Inflammatory macrophage treated with lipopolysaccharide for 1 hour (primary cell): ENCODE data around the gene FBXO4.
"Not testable (repeated sequence)": the region's sequence is repeated elsewhere in the genome, so short reads cannot be mapped to it uniquely, and the experiment has no call there.

Source experiments
- DNase-seq, 2 donors: peaks; one replicate each; pipeline ENCODE4 v3.0.0-alpha.2; 2020 to 2022

Gene FBXO4

DNA sequence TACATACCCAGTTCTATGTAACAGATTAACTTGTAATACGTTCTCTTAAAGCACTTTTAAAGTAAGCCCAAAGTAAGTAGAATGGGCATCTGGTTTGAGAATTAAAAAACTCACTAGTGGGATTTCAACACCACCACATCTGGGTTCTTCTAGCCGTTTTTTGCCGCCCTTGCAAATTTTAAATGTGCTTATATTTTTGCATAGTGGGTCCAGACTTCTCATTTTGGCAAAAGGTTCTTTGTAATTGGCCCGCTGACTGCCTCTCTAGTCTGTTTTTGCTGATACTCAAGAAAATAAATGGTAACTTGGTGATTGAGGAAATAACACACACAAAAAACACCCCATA is 582 bp upstream of the FBXO4 start:
- DNase-seq: no peak

DNA sequence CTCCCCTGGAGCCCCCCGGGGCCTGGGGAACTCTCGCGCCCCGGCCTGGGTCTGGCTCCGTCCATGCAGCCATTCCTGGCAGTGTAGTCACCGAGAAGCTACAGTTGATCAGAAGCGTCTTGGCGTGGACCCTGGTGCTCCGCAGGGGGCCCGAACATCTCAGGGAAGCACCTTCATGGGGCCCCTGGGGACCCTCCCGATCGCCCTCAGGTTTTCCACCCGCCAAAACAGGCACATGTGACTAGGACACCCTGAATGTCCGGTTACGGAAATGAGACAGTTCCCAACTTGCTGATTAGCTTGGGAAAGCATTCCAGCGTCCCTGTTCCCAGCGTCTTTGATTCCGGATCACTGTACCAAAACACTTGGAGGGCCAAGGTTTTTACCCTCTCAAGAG is 472 bp downstream of the FBXO4 start:
- DNase-seq: peak; percentile 6 to 17

DNA sequence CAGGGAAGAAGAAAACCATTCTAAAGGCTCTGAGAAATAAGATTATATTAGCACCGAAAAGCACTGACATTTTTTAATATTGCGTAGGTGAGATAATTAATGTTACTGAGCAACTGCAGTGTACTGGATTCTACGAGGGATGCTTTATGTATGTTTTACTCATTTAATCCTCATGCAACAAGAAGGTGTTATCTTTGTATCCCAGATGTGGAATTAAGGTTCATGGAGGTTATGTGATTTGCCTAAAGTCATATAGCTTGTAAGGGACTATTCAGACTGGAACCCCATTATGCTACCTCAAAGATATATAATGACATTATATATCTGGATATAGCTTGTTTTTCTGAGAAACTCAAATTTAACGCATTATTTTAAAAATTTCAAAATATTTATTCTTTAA is 2.5 kb downstream of the FBXO4 start:
- DNase-seq: no peak

DNA sequence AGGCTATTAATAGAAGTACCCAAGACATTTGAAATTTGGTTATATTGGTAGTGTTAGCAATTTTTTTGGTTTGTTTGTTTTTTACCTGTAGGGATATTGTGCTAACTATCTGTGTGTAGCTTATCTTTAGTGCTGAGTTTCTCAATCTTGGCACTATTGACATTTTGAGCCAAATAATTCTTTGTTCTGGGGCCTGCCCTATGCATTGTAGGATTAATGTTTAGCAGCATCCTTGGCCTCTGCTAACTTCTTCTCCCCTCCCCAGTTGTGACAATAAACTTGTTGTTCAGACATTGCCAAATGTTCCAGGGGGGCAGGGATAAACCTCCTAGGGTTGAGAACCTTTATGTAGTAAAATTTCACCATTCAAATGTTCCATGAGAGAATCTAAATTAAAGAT is 4.0 kb downstream of the FBXO4 start:
- DNase-seq: no peak

DNA sequence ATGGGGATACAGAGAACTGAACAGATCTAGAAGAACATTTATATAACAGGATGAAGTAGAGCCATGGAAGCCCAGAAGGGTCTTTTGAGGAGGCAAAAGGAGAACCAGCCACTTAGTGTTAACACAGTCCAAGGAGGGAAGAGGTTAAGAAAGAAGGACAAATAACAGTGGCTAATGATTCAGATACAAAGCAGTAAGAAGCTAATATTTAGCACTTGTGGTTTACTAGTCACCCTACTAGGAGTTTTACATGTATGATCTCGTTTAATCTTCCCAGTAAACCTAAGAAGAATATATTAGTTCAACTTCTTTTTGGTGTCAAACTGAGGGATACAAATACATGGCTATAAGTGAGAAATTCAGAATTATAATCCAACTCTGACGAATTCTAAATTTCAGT is 7.7 kb downstream of the FBXO4 start:
- DNase-seq: no peak

DNA sequence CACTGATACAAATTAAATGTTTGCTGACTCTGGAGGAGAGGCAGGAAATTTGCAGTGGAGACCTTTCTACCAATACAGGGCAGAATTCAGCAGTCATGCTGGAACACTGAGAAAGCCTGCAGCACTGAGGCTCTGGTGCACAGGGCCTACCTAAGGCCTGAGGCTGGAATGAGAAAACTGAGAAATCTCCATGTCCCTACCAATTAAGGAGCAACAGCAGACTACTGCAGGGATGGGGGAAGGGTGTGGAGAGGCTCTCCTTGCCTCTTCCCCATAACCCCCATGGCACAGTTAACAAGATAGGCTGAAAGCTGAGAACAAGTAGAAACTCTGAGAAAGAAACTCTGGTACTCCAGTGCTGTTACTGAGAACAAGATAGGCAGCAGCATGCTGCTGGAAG is 10.5 kb downstream of the FBXO4 start:
- DNase-seq: no peak

DNA sequence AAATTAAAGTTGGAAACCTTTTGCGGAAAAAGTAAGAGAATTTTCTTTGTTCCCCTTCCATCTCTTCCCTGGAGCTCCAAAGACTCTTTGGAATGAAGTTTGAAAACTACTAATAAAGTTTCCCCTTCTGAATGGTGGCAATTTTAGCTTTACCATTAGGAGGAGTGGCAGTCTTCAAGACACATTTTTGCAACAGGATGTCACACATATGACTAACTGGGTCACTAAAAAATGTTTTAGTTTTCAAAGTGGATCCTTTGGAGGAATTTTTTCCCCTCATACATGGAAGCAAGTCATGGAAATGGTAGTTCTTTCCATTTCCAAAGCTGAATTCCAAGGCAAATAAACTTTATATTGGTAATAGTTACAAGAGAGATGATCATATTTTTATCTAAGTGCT is 15.6 kb downstream of the FBXO4 start:
- DNase-seq: no peak

DNA sequence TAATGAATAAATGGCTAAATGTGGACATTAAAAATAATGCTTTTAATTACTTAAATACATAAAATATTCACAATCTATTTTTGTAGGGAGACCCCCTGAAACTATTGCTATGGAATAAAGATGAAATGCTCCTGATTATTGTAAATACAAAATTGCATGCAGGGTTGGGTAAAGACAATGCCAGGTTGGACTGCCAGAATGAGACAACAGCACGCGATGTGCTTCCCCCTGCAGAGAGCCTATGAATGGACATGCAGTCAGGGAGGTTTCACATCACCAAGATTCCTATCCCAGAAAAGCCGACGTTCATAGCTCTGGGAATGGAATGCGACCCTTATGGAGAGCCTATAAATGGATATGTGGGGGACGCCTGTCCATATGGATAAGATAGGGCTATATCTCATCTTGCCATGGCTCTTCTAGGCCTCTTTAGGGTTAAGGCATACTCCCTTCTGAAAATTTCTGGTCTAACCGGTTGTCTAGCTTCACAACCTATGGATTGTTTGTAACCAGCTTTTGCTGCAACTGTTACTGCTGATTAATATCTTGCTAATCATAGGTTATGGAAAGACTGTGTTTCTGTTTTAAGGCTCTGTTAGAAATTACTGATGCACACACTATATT is 20.4 kb downstream of the FBXO4 start:
- DNase-seq: not testable (repeated sequence)

DNA sequence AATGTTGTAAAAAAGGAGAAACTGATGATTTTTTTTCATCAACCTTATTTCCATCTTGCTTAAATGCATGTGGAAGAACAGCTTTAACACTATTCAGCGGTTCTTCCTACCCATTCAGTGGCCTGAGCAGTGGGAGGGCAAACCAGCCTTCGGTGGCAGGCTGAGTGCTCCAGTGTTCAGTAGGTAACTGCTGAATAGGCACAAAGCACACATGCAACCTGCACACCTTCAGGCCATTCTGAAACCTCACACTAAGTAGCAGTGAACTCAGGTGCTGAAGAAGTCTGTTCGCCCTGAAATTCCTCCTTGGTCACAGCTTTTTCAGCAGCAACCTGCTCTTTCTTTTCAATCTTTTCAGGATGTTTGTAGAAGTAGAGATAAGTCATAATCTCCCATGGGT is 26.1 kb downstream of the FBXO4 start:
- DNase-seq: no peak

DNA sequence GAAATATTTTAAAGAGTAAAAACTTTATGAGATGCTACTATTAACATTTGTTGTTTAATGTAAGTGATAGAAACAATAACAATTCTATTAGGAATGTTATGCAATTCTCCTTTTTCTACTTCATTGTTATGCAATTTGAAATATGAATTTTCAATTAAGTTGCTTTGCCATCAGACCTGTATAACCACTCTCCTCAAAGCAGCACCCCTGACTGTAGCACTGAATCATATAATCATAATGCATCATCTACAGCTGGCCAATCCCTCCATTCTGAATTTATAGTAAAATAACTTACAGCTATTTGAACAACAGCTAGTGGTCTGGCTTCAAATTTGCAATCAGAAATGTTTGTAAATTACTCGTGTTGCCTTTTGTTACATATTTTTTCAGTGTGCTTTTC is 29.2 kb downstream of the FBXO4 start:
- DNase-seq: no peak

DNA sequence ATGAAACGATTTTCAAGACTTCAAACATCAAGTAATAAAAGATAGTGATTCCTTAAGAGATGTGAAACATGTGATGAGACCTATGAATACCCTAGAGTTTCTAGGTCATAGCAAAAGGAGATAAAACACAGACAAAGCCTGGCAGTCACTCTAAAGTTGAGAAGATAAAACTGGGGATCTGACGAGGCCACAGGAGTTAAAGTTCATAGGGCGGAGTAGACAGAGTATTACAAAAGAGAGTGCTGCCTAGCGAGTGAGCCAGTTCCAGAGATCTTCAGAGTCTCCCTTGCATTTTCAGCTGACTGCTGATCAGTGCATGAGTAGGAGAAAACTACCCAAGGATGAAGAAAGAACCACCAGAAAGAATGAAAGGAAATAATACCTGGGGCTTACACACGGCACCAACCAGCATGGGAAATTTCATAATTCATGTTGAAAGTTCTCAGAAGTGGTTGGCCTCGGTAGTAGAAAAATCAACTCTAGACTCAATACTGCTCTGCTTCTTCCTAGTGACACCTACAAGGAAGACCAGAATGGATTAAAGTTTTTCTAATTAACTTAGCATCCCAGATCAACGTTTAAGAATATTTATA is 30.4 kb downstream of the FBXO4 start:
- no peak for DNase-seq

DNA sequence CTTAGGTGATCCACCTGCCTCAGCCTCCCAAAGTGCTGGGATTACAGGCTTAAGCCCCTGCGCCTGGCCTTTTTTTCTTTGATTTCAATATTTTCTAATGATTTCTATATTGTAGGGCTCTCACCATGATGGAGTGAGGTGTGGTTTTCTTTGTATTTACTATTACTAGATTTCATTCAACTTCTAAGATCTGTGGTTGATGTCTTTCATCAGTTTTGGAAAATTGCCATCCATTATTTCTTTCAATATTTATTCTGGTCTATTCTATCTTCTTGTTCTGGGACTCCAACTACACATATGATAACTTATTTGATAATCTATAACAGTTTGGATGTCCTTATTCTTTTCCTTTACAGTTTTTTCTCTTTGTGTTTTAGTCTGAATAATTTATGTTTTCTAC is 31.9 kb downstream of the FBXO4 start:
- DNase-seq: no peak

DNA sequence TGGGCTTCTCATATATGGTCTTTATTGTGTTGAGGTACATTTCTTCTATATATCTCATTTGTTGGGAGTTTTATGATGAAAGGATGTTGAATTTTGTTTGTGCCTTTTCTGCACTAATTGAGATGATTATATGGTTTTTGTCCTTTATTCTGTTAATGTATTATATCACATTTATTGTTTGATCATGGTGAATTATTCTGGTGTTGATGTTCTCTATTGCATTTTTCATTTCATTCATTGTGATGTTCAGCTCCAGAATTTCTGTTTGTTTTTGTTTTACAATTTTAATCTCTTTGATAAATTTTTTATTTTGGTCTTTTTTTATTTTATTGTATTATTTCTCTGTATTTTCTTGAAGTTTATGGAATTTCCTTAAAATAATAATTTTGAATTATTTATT is 35.4 kb downstream of the FBXO4 start:
- no peak for DNase-seq

DNA sequence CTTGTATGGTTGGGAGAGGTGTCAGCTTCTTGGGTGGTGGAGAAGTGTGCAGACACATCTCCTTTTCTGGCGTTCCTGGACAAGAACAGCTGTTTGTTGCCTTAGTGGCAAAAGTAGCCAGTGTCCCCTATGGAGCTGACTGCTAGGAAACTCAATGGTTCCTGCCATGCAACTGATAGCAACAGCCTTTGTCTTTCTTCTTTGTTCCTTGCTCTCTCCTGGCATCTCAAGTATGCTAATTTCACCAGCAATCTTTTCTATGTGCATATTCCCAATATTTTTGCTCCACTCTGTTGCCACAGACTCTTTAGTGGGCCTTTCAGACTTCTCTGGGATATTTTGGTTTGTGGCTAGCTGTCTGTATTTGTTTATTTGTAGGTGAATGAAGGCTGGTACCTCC is 36.7 kb downstream of the FBXO4 start:
- no peak for DNase-seq

DNA sequence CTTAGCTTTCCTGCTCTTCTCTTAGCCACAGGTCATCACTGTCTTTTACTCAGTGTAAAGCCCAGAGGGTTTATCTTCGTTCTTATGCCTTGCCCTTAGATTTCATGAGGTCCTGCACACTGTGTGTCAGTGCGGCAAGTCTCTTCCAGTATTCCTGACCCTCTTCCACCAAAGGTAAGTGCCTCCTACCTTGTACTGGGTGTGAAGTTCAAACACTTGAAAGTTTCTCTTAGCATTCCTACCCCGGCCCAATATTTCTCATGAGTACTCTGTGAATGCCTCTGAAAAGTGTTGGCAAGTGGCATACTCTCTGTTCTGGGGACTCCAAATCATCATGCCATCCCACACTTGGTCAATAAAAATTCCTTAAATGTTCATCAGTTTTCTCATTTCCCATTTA is 37.4 kb downstream of the FBXO4 start:
- no peak for DNase-seq

DNA sequence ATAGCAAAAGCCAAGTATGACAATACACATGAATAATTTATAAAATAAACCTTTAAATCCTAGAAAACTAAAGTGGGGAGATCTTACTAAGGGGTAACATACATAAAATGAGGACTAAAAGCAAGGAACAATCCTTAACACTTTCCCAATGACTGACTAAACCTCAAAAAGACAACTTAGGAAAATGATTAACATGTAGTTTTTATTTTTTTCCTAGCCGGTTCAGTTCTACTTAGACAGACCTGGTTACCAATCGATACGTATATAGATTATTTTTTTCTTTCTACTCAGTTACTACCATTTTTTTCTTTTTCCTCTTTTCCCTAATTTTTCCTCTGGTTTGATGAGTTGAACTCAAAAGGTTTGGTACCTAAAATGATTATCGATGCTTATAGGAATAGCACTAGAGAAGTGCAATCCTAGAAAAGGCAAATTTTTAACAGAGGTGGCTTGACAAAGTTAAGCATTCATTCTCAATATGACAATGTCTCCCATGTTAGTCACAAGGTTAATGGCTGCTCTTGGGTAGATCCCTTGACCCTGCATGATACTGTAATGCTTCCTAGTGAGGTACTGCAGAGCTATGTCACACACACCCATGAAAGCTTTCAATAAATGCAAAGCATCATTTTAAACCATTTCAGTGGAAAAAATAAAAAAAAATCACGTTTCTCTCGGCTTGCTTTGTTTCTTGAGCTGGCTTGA is 41.5 kb downstream of the FBXO4 start:
- no peak for DNase-seq

DNA sequence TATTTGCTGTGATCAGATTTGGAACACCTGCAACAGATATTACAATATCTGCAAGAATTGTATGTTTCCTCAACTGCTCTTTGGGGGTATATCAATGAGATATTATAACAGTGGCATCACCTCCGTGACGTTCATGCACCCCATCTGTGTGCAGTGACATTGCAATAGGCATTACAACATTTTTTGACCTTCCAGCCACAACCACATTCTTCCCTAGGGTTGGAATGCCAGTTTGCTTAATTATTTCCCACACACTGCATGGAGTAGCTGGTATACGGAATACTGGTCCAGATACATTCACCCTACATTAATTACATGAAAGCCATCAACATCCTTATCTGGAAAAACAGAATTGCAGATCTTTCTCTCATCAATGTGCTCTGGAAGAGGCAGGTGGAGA is 42.3 kb downstream of the FBXO4 start:
- DNase-seq: no peak

DNA sequence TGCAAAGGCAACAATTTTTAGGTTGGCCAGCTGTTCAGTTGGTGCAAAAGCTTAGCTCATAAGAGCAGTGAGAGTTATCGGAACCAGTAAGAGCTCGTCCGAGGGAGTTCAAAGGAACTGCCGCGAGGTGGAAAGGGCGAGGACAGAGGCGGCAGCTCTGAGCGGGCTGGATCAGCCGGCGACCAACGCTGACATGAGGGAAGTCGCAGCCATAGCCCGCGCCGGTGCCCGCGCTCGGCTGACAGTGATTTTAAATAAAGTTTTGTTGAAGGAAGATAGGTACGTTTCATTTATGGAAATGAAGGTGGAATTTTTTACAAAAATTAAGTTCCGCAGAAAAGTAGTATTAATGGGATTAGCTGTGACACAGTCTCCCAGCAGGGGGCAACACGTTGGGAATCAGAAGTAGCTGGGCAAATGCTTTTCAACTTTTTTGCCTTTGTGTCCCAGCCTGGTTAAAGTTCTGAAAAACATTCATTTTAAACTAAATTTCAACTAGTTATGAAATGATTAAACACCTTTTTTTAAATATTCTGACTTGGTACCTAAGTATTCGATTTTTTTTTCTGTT is 43.2 kb downstream of the FBXO4 start:
- DNase-seq: no peak

DNA sequence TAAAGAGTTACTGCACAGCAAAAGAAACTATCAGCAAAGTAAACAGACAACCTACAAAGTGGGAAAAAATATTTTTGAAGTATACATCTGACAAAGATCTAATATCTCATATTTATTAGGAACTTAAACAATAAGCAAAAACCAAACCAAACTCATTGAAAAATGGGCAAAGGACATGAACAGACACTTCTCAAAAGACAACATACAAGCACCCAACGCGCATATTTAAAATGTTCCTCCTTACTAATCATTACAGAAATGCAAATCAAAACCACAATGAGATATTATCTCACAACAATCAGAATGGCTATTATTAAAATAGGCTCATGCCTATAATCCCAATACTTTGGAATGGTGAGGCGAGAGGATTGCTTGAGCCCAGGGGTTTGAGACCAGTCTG is 48.0 kb downstream of the FBXO4 start:
- DNase-seq: no peak

DNA sequence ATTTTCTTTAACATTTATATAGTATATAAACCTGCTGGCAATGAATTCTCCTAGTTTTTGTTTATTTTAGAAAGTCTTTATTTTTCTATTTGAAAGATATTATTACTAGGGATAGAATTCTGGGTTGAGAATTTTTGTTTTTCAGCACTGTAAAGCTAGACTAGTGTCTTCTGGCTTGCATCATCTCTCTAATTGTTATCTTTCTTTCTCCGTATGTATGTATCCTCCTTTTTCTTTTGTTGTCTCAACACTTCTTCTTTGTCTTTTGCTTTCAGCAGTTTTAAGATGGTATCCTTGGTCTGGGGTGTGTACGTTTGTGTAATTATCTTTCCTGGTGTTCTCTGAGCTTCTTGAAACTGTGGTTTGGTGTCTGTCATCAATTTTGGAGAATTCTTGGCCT is 48.8 kb downstream of the FBXO4 start:
- DNase-seq: no peak

DNA sequence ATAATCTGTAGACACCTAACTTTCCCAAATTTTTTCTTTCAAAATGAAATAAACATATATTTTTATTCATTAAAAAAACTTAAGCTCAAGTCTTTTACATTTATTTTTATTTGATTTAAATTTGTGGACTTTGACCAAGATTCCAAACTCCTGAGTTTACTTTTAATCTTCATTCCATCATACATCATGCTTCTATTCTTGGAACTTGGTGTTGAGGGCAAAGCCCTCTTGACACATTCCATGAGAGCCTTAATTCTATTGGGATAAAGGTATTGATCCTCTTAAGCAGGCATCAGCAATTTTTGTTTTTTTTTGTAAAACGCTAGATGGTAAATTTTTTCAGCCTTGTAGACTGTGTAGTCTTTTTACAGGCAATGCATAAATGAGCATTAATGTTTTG is 53.6 kb downstream of the FBXO4 start:
- DNase-seq: no peak

DNA sequence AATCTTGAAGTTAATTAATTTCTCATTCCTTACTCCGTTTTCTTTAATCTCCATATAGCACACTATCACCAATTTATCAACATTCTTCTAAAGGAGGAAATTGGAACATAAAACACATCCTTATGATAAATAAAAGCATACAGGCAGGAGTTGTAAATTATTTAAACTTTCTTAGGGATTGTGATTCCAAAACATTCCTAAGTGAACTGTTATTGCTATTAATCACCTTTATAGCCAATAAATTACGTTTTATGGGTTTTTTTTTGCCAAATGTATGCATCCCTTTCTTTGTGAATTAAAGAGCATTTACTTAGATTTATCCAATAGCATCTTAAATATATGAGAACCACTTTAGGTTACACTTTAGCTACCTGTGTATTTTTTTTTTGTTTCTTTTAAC is 55.3 kb downstream of the FBXO4 start:
- DNase-seq: no peak

DNA sequence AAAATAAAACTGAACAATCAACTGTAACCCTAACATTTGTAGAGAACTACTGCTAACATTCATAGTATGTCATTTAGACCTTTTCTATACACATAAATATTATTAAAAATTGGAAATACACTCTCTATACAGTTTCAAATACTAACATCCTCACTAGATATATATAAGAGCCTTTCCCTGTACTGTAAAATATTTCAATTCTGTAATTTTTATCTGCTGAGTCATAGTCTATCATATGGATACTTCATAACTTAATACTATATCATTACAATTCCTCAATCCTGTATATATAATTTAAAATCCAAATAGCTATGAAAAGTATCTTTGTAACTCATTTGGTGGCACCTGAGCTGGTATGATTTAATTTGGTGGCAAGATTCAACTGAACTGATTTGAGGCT is 55.8 kb downstream of the FBXO4 start:
- no peak for DNase-seq

DNA sequence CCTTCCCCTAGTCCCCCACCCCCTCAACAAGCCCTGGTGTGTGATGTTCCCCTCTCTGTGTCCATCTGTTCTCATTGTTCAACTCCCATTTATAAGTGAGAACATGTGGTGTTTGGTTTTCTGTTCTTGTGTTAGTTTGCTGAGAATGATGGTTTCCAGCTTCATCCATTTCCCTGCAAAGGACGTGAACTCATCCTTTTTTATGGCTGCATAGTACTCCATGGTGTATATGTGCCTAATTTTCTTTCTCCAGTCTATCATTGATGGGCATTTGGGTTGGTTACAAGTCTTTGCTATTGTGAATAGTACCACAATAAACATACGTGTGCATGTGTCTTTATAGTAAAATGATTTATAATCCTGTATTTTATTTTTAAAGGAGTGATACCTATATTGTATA is 57.8 kb downstream of the FBXO4 start:
- DNase-seq: not testable (repeated sequence)

DNA sequence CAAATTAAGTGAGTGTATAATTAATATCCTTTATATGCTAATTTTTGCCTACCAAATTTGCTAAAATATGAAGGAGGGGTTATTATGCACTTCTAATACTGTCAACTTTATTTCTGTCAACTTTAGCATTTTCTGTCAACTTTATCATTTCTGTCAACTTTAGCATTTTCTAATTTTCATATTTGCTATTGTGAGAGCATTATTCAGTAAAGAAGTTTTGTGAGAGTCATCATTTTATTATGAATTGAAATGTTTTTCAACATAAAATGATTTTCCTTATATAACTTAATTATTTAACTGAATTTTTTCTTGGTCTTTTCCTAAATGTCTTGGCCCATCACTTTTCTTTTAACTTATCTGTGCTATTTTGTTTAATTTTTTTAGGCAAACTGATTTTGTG is 58.2 kb downstream of the FBXO4 start:
- DNase-seq: no peak
